Sciatic nerve (tissue), 2 donors: ENCODE results near the gene DCAF7. TPM values are rescaled to one million over a fixed set of nuclear protein-coding genes. Genes with fewer than 3 reads are reported as not detected.
A peak's percentile ranks its signal among the peaks of the same experiment; 100 is the strongest.

Experiments
- ATAC-seq: fragments of 200-7000 bp; cut with Tn5 transposase; one replicate; pipeline ENCODE4 v1.9.1; 2020; ENCODE audit warnings: mild to moderate bottlenecking, moderate library complexity
- DNase-seq: peaks from one replicate; pipeline ENCODE4 v3.0.0-alpha.2; 2020; ENCODE audit warnings: low spot score
- intact Hi-C: fragments of 100-400 bp; cut with DNase I; formaldehyde crosslinking; loops from one replicate; pipeline ENCODE4 v1.14.2; 2022
- total RNA-seq: library from RNA; stranded (reverse); fragmentation: NEBNext Ultra II Directional; extraction: Animal tissue kit (Norgen Biotek cat#: 25700); gene quantifications from one replicate; pipeline ENCODE4 v1.2.1, GENCODE V29; 2021
- donor health status: DM: no; HTN: no; CAD: no.
- donor health status: DM: no; HTN: no; CAD: no.

The DCAF7 gene, protein sequence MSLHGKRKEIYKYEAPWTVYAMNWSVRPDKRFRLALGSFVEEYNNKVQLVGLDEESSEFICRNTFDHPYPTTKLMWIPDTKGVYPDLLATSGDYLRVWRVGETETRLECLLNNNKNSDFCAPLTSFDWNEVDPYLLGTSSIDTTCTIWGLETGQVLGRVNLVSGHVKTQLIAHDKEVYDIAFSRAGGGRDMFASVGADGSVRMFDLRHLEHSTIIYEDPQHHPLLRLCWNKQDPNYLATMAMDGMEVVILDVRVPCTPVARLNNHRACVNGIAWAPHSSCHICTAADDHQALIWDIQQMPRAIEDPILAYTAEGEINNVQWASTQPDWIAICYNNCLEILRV
- 60.6 TPM for total RNA-seq

- DNase-seq, result peak; percentile 100
- intact Hi-C loops, result no loop called here
- ATAC-seq, result peak; percentile 99
Measured at GRCh38 chr17:63549946-63550816, at the start of gene DCAF7. Gene DCAF7 (plus strand): TSS chr17:63550477. CDS start chr17:63550678, 201 bp downstream.

DNA sequence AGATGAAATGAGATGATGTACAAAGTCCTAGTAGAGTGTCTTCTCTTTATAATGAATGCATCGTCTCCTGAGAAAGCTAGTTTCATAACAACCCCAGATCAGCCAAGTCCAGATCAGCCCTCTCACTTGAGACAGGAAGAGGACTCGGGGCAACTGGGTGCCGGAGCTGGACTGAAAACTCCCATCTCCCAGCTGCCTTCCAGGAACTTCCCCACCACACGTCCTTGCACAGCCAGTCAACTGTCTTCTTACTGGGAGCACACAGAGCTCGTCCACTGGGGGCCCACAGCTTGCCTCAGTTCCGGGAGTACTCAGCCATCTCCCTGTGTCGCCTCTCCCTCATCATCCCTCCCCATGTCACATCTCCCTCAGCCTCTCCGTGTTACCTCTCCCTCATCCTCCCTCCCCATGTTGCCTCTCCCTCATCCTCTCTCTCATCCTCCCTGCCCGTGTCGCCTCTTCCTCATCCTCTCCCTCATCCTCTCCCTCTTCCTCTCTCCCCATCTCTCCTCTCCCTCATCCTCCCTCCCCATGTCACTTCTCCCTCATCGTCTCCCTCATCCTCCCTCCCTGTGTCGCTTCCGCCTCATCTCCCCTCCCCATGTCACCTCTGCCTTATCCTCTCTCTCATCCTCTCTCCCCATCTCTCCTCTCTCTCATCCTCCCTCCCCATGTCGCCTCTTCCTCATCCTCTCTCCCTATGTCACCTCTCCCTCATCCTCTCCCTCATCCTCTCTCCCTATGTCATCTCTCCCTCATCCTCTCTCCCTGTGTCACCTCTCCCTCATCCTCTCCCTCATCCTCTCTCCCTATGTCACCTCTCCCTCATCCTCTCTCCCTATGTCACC, 49.5 kb upstream of the DCAF7 start:
- DNase-seq (no peak), ATAC-seq (no peak)
- intact Hi-C loops, result no loop called here

GRCh38 chr17:63503341-63503705, 47.0 kb upstream of the DCAF7 start:
- intact Hi-C loops, result no loop called here
- no peak for DNase-seq
- ATAC-seq, result no peak

DNA sequence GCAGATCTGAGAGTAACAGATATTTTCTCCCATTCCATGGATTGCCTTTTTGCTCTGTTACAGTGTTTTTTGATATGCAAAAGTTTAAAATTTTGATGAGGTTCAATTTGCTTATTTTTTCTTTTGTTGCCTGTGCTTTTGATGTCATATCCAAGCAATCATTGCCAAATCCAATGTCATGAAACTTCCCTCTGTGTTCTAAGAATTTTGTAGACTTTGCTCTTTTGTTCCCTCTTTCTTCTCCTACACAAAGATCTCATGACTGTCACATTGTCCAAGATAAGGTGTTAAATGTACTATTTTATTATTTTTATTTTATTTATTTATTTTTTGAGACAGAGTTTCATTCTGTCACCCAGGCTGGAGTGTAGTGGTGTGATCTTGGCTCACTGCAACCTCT, 46.0 kb upstream of the DCAF7 start:
- intact Hi-C loops, result no loop called here
- DNase-seq (no peak), ATAC-seq (no peak)

DNA sequence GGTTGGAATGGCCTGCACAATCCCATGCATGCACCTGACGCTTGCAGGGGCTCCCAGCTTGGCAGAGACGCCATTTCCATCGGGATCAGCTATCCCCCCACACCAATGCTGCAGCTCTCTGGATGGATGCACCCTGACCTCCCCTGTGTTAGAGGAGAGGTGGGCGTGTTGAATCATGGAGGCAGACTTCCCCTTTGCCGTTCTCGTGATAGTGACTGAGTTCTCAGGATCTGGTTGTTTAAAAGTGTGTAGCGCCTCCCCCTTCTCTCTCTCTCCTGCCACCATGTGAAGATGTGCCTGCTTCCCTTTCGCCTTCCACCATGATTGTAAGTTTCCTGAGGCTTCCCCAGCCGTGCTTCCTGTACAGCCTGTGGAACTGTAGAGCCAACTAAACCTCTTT, 44.9 kb upstream of the DCAF7 start:
- DNase-seq (no peak), ATAC-seq (no peak)
- intact Hi-C loops, result no loop called here

DNA sequence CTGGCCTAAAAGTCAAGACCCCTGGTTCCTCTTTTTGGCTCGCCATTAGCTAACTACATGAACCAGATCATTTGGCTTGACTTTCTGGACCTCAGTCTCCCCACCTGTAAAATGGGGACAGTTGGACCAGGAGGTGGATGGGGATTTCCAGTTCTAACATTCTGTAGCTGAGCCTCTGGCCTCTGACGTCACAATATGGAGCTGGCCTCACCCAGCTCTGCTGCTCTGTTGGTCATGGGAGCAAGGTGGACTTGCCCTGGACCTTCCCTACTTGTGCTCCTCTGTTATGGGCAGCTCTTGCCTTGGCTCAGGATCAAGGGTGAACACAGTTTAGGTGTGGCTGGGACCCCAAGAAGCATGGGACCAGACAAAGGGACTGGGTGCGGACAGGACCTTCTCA, 43.6 kb upstream of the DCAF7 start:
- intact Hi-C loops, result no loop called here
- ATAC-seq (no peak), DNase-seq (no peak)

DNA sequence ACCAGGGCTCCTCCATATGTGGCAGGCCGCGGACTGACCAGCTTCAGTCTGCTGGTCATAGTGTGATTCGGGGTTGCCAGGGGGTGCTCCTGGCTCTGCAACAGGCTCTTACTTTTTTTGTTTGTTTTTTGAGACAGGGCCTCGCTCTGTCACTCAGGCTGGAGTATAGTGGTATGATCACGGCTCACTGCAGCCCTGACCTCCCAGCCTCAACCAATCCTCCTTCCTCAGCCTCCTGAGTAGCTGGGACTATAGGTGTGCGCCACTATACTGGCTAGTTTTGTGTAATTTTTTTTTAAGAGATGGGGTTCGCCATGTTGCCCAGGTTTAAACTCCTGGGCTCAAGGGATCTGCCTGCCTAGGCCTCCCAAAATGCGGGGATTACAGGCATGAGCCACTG, 38.9 kb upstream of the DCAF7 start:
- intact Hi-C loops, result no loop called here
- ATAC-seq, result no peak
- no peak for DNase-seq

GRCh38 chr17:63512388-63512787, 37.9 kb upstream of the DCAF7 start:
- DNase-seq (no peak), ATAC-seq (no peak)
- intact Hi-C loops, result no loop called here

GRCh38 chr17:63512896-63513644, 37.2 kb upstream of the DCAF7 start:
- ATAC-seq, result no peak
- intact Hi-C loops, result no loop called here
- DNase-seq, result no peak

DNA sequence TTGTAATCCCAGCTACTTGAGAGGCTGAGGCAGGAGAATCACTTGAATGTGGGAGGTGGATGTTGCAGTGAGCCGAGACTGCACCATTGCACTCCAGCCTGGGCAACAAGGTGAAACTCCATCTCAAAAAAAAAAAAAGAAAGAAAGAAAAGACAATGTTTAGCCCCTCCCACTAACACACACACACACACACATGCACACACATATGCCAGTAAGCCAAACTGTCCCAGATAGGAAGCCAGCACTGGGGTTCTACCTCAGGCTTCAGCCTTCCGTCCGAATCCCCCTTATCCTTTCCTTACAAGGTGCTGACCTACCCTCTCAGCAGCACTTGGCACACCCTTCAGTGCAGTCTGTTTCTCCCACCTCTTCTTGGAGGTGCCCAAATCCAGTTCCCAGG, 35.8 kb upstream of the DCAF7 start:
- DNase-seq (no peak), ATAC-seq (no peak)
- intact Hi-C loops, result no loop called here

- ATAC-seq, result no peak
- DNase-seq, result no peak
- intact Hi-C loops, result no loop called here
Measured at GRCh38 chr17:63514974-63515373, 35.3 kb upstream of the DCAF7 start.

- intact Hi-C loops, result no loop called here
- ATAC-seq, result no peak
- DNase-seq, result no peak
Measured at GRCh38 chr17:63515426-63515825, 34.9 kb upstream of the DCAF7 start.

- intact Hi-C loops, result no loop called here
- DNase-seq (no peak), ATAC-seq (no peak)
Measured at GRCh38 chr17:63516910-63517824, 33.1 kb upstream of the DCAF7 start.

- intact Hi-C loops, result no loop called here
- ATAC-seq, result no peak
- DNase-seq, result no peak
Measured at GRCh38 chr17:63517825-63518534, 32.3 kb upstream of the DCAF7 start.

GRCh38 chr17:63519116-63519881, 31.0 kb upstream of the DCAF7 start:
- ATAC-seq (no peak), DNase-seq (no peak)
- intact Hi-C loops, result no loop called here

- DNase-seq (no peak), ATAC-seq (no peak)
- intact Hi-C loops, result no loop called here
Measured at GRCh38 chr17:63519972-63520882, 30.1 kb upstream of the DCAF7 start.
